ENCODE results near the gene FOXR1.
"Not testable (repeated sequence)": the region's sequence is repeated elsewhere in the genome, so short reads cannot be mapped to it uniquely, and the experiment has no call there.

Gene FOXR1

GRCh38 chr11:118980191-118980881, 8.8 kb downstream of the FOXR1 start:
- no peak overlapping the region for H3K4me3 ChIP-seq (replicated peaks; ENCODE audit: low read depth, low read length)
- TF ChIP-seq CTCF (IDR thresholded peaks at IDR 0.05; ENCODE audit: low read depth, low read length, missing control alignments): no peak
- no peak for DNase-seq (ENCODE audit: extremely low read depth, low read depth)

GRCh38 chr11:118984337-118984736, 12.8 kb downstream of the FOXR1 start:
- not testable (repeated sequence) for DNase-seq (ENCODE audit: extremely low read depth, low read depth); H3K4me3 ChIP-seq (replicated peaks; ENCODE audit: low read depth, low read length)

GRCh38 chr11:118984825-118985224, 13.3 kb downstream of the FOXR1 start:
- no peak overlapping the region for H3K4me3 ChIP-seq (replicated peaks; ENCODE audit: low read depth, low read length)
- no peak for DNase-seq (ENCODE audit: extremely low read depth, low read depth)
- TF ChIP-seq CTCF (IDR thresholded peaks at IDR 0.05; ENCODE audit: low read depth, low read length, missing control alignments): no peak

- no peak overlapping the region for H3K4me3 ChIP-seq (replicated peaks; ENCODE audit: low read depth, low read length)
- no peak for TF ChIP-seq CTCF (IDR thresholded peaks at IDR 0.05; ENCODE audit: low read depth, low read length, missing control alignments)
- DNase-seq (ENCODE audit: extremely low read depth, low read depth): no peak
Measured at GRCh38 chr11:118988280-118988679, 16.7 kb downstream of the FOXR1 start.

GRCh38 chr11:118991486-118992038, 20.0 kb downstream of the FOXR1 start:
- H3K4me3 ChIP-seq (replicated peaks; ENCODE audit: low read depth, low read length); DNase-seq (ENCODE audit: extremely low read depth, low read depth): not testable (repeated sequence)

- peak overlapping the region; percentile 89 for H3K4me3 ChIP-seq (replicated peaks; ENCODE audit: low read depth, low read length)
- no peak for DNase-seq (ENCODE audit: extremely low read depth, low read depth)
- TF ChIP-seq CTCF (IDR thresholded peaks at IDR 0.05; ENCODE audit: low read depth, low read length, missing control alignments): peak; percentile 18
Measured at GRCh38 chr11:118996926-118997626, 25.5 kb downstream of the FOXR1 start.

GRCh38 chr11:118997627-118998387, 26.2 kb downstream of the FOXR1 start, which contains the start of gene CENATAC:
Gene CENATAC (plus strand): TSS chr11:118998138. CDS start chr11:118998198, 60 bp downstream.
- H3K4me3 ChIP-seq (replicated peaks; ENCODE audit: low read depth, low read length): peak within 1 kb of the TSS; percentile 89
- DNase-seq (ENCODE audit: extremely low read depth, low read depth): peak; percentile 52
- no peak for TF ChIP-seq CTCF (IDR thresholded peaks at IDR 0.05; ENCODE audit: low read depth, low read length, missing control alignments)
